Keratinocyte (primary cell): Measurements from ENCODE around the gene KRT23. TPM values are rescaled to one million over a fixed set of nuclear protein-coding genes. Genes with fewer than 3 reads are reported as not detected.

ENCODE experiments used
- DNase-seq: peaks from one replicate; pipeline ENCODE4 v3.0.0-alpha.2; 2011; ENCODE audit warnings: low read depth, missing footprints, low spot score
- FAIRE-seq: peaks from 2 replicates; lab custom pipeline; 2011; peaks lifted over from hg19 to GRCh38; lab: Jason Lieb, UNC
- H2AFZ ChIP-seq: 2 replicates; pipeline ENCODE4 v1.6.0; 2012; ENCODE audit warnings: low read length, control low read depth, inconsistent platforms; ENCODE audit not compliant: control insufficient read depth
- H3K27ac ChIP-seq: 2 replicates; pipeline ENCODE4 v1.5.1; 2011; ENCODE audit warnings: low read length; ENCODE audit not compliant: control insufficient read depth, insufficient read depth
- H3K27me3 ChIP-seq: 3 replicates; pipeline ENCODE4 v1.6.0; 2011; ENCODE audit warnings: low read length; ENCODE audit not compliant: control insufficient read depth, insufficient read depth; ENCODE audit errors: extremely low read depth
- H3K36me3 ChIP-seq, 2 experiments: 2 replicates in 1 of 2; 3 replicates in 1 of 2; pipeline ENCODE4 v1.5.1; 2011; ENCODE audit warnings: low read length in 2 of 2, mild to moderate bottlenecking in 1 of 2; ENCODE audit not compliant: control insufficient read depth in 2 of 2, insufficient read depth in 2 of 2; ENCODE audit errors: extremely low read depth in 1 of 2
- H3K4me1 ChIP-seq: 3 replicates; pipeline ENCODE4 v1.5.1; 2011; ENCODE audit warnings: low read length; ENCODE audit not compliant: control insufficient read depth, insufficient read depth; ENCODE audit errors: extremely low read depth
- H3K4me2 ChIP-seq: 3 replicates; pipeline ENCODE4 v1.6.0; 2011; ENCODE audit warnings: low read depth, low read length; ENCODE audit not compliant: control insufficient read depth, insufficient read depth; ENCODE audit errors: extremely low read depth
- H3K4me3 ChIP-seq, 3 experiments: fragments of 200-600 bp in 1 of 3; sonication (generic) in 1 of 3; 2 replicates in 2 of 3; 3 replicates in 1 of 3; pipeline ENCODE4 v1.5.1; 2011 to 2016; ENCODE audit warnings: low read length in 3 of 3, mild to moderate bottlenecking in 3 of 3, control low read depth in 2 of 3, inconsistent platforms in 1 of 3, low read depth in 1 of 3, mixed read lengths in 1 of 3, mixed run types in 1 of 3, moderate library complexity in 1 of 3; ENCODE audit not compliant: control insufficient read depth in 2 of 3, insufficient read depth in 2 of 3; ENCODE audit errors: extremely low read depth in 1 of 3
- H3K79me2 ChIP-seq: 2 replicates; pipeline ENCODE4 v1.6.0; 2012; ENCODE audit warnings: low read length; ENCODE audit not compliant: control insufficient read depth, insufficient read depth
- H3K9ac ChIP-seq: 3 replicates; pipeline ENCODE4 v1.6.0; 2011; ENCODE audit warnings: low read length; ENCODE audit not compliant: control insufficient read depth, insufficient read depth; ENCODE audit errors: extremely low read depth
- H3K9me1 ChIP-seq: 3 replicates; pipeline ENCODE4 v1.6.0; 2011; ENCODE audit warnings: low read length; ENCODE audit not compliant: control insufficient read depth, insufficient read depth; ENCODE audit errors: extremely low read depth
- H3K9me3 ChIP-seq: 2 replicates; pipeline ENCODE4 v1.5.1; 2012; ENCODE audit warnings: low read depth, low read length; ENCODE audit not compliant: control insufficient read depth
- H4K20me1 ChIP-seq: 3 replicates; pipeline ENCODE4 v1.6.0; 2011; ENCODE audit warnings: low read length; ENCODE audit not compliant: control insufficient read depth, insufficient read depth; ENCODE audit errors: extremely low read depth
- EZH2 ChIP-seq: IDR thresholded peaks from one replicate; pipeline ENCODE4 v1.6.1; 2012; ENCODE audit warnings: inconsistent platforms, mild to moderate bottlenecking, low read length, moderate library complexity
- dilution Hi-C: fragments of 300-500 bp; cut with MboI; formaldehyde crosslinking; loops from one replicate; pipeline ENCODE4 v1.7.0; 2020; ENCODE audit warnings: low sequenced_read_pairs; ENCODE audit not compliant: extremely low pct_ligation_motif_present
- polyA plus RNA-seq, 5 experiments: library from polyadenylated mRNA; depleted of rRNA in 3 of 5; stranded (reverse) in 3 of 5; stranded (forward) in 1 of 5; unstranded in 1 of 5; fragments of >200 nt; gene quantifications; 1 replicate in 1 of 5; 2 replicates in 3 of 5; 3 replicates in 1 of 5; pipeline versions ENCODE4 v1.2.1 to v1.2.3, GENCODE V29; 2011 to 2012; ENCODE audit warnings: missing spikeins in 2 of 5, low read depth in 1 of 5, low replicate concordance in 1 of 5
- TF ChIP-seq, protein P1 (sequence below), 3 experiments: IDR thresholded peaks in 1 of 3; conservative IDR thresholded peaks in 1 of 3; optimal IDR thresholded peaks in 1 of 3; 2 replicates in 2 of 3; 3 replicates in 1 of 3; pipeline versions ENCODE3 to v1.5.1; 2011; ENCODE audit warnings: low read length in 3 of 3, mild to moderate bottlenecking in 3 of 3, moderate library complexity in 2 of 3, control low read depth in 1 of 3, inconsistent platforms in 1 of 3; ENCODE audit not compliant: insufficient read depth in 2 of 3; ENCODE audit errors: extremely low read depth in 1 of 3

Gene KRT23
- polyA plus RNA-seq, 1 donor (not counting 4 experiments of a cell fraction or from before 2014, with no cell fraction given) = 8.2 TPM

DNA sequence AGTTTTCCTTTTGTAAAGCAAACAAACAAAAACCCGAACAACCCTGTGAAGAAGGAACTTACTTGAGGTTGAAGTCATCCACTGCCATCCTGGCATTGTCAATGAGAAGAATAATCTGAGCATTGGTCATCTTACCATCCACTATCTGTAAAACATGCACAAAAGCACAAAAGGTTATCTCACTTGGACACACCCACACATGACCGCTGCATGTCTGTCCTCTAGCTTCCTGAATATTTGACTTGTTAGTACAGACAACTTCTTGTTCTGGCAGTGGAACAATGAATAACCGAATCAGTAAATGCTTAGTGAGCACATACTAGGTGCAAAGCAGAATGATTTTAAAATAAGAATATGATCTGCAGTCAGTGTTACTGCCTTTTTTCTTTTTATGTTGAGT is 6.1 kb downstream of the KRT23 start:
- H3K4me2 ChIP-seq = peak overlapping the region; percentile 6
- H4K20me1 ChIP-seq = no peaks in the 10 kb centered on the region
- H3K27me3 ChIP-seq = no peaks in the 10 kb centered on the region
- H3K9me1 ChIP-seq = no peaks in the 10 kb centered on the region
- no peaks in the 10 kb centered on the region for H3K36me3 ChIP-seq
- H2AFZ ChIP-seq = no peak overlapping the region
- H3K79me2 ChIP-seq = no peaks in the 10 kb centered on the region
- no peak for TF ChIP-seq EZH2
- H3K27ac ChIP-seq = no peak overlapping the region
- H3K4me1 ChIP-seq = peaks cover 6% of the 10 kb centered on the region
- FAIRE-seq = peak; percentile 92
- no peaks in the 10 kb centered on the region for H3K9me3 ChIP-seq
- DNase-seq = no peak
- dilution Hi-C loops = no loop called here
- no peak overlapping the region for H3K4me3 ChIP-seq
- H3K9ac ChIP-seq = no peak overlapping the region

DNA sequence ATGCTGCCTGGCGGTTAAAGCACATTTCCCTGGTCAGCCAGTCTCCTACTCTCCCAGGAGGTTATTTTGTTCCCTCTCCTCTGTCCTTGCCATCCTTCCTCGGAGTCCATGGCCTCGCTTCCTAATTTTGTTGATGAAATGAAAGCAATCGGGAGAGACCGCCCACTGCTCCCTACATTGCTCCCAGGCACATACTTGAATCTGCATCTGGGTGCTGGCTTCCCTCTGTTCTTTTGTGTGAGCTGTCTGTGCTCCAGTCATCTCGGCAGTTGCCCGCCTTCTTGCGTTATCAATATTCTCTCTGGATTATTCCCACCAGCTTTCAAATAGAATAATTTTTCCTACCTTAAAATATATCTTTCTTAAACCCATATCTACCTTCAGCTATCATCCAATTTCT is 11.1 kb downstream of the KRT23 start:
- Histone ChIP-seq H2AFZ (peak overlapping the region; percentile 68), H3K4me3 (peak overlapping the region in 1 of 3 experiments; percentile 15)
- TF ChIP-seq EZH2 = no peak
- TF ChIP-seq, protein P1, sequence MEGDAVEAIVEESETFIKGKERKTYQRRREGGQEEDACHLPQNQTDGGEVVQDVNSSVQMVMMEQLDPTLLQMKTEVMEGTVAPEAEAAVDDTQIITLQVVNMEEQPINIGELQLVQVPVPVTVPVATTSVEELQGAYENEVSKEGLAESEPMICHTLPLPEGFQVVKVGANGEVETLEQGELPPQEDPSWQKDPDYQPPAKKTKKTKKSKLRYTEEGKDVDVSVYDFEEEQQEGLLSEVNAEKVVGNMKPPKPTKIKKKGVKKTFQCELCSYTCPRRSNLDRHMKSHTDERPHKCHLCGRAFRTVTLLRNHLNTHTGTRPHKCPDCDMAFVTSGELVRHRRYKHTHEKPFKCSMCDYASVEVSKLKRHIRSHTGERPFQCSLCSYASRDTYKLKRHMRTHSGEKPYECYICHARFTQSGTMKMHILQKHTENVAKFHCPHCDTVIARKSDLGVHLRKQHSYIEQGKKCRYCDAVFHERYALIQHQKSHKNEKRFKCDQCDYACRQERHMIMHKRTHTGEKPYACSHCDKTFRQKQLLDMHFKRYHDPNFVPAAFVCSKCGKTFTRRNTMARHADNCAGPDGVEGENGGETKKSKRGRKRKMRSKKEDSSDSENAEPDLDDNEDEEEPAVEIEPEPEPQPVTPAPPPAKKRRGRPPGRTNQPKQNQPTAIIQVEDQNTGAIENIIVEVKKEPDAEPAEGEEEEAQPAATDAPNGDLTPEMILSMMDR (optimal IDR thresholded peaks at IDR 0.05 in 1 of 3, IDR thresholded peaks at IDR 0.05 in 1 of 3, conservative IDR thresholded peaks at IDR 0.05 in 1 of 3; ENCODE audit: extremely low read depth in 1 of 3, insufficient read depth in 2 of 3, low read length in 3 of 3) = no peak

DNA sequence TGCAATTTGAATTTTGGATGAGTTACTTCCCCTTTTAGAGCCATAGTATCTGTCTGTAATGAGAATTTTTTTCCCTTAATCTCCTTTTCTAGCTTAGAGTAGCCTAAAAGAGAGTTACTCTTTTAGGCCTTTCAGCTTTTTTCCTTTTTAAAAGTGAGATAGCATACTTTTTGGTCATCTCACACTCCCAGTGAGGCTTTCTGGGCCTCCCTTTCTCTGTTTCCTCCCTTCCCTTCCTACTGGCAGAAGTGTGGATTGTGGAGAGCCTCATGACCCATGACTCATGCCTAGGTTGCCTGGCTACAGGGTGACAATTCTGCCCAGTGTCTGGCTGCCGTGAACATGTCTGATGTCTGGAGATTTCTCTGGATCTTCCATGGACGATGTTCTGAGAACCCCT is 15.2 kb downstream of the KRT23 start:
- H3K79me2 ChIP-seq = no peaks in the 10 kb centered on the region
- no peaks in the 10 kb centered on the region for H4K20me1 ChIP-seq
- TF ChIP-seq, protein P1 (optimal IDR thresholded peaks at IDR 0.05 in 1 of 3, IDR thresholded peaks at IDR 0.05 in 1 of 3, conservative IDR thresholded peaks at IDR 0.05 in 1 of 3; ENCODE audit: extremely low read depth in 1 of 3, insufficient read depth in 2 of 3, low read length in 3 of 3) = no peak
- TF ChIP-seq EZH2 = no peak
- no peaks in the 10 kb centered on the region for H3K27me3 ChIP-seq
- no peaks in the 10 kb centered on the region for H3K36me3 ChIP-seq
- H3K9ac ChIP-seq = peak overlapping the region; percentile 2
- peak overlapping the region; percentile 27 for H2AFZ ChIP-seq
- no peaks in the 10 kb centered on the region for H3K9me3 ChIP-seq
- H3K27ac ChIP-seq = peak overlapping the region; percentile 45
- dilution Hi-C loops = no loop called here
- DNase-seq (no peak), FAIRE-seq (peak; percentile 96)
- H3K4me1 ChIP-seq = peaks cover 11% of the 10 kb centered on the region
- H3K4me2 ChIP-seq = no peak overlapping the region
- no peak overlapping the region for H3K4me3 ChIP-seq
- no peaks in the 10 kb centered on the region for H3K9me1 ChIP-seq

More for the DNA sequence above, 11.1 kb downstream of the KRT23 start:
- dilution Hi-C loops = no loop called here
- H3K9me3 ChIP-seq = no peaks in the 10 kb centered on the region
- peaks cover 11% of the 10 kb centered on the region for H3K4me1 ChIP-seq
- no peaks in the 10 kb centered on the region for H3K27me3 ChIP-seq
- peak overlapping the region; percentile 35 for H3K9ac ChIP-seq
- no peaks in the 10 kb centered on the region for H3K79me2 ChIP-seq
- DNase-seq = no peak
- FAIRE-seq = peak; percentile 55
- peak overlapping the region; percentile 74 for H3K4me2 ChIP-seq
- H3K27ac ChIP-seq = no peak overlapping the region
- H3K9me1 ChIP-seq = no peaks in the 10 kb centered on the region
- H4K20me1 ChIP-seq = no peaks in the 10 kb centered on the region
- H3K36me3 ChIP-seq = no peaks in the 10 kb centered on the region
